GM21529 (cell line): ENCODE measurements around the gene MOGAT3.

Experiments used
- ATAC-seq: cut with Tn5 transposase; IDR thresholded peaks from one replicate; pipeline ENCODE4 v1.9.1; 2021; ENCODE audit not compliant: unreplicated experiment

Gene MOGAT3

GRCh38 chr7:101162551-101163278 is 38.1 kb downstream of the MOGAT3 start:
- ATAC-seq: no peak

- ATAC-seq: no peak
These were observed 39.0 kb downstream of the MOGAT3 start for GRCh38 chr7:101161692-101162471.

GRCh38 chr7:101160910-101161309 is 39.9 kb downstream of the MOGAT3 start:
- ATAC-seq: no peak

GRCh38 chr7:101159696-101160674 is 40.9 kb downstream of the MOGAT3 start:
- no peak for ATAC-seq

GRCh38 chr7:101156866-101157589 is 43.8 kb downstream of the MOGAT3 start:
- ATAC-seq: no peak

- no peak for ATAC-seq
These were observed 44.6 kb downstream of the MOGAT3 start for GRCh38 chr7:101156277-101156676.

- ATAC-seq: no peak
These were observed 45.5 kb downstream of the MOGAT3 start for GRCh38 chr7:101155303-101155702.

- peak; percentile 14 for ATAC-seq
These were observed 46.1 kb downstream of the MOGAT3 start for GRCh38 chr7:101154693-101155102.

- ATAC-seq: peak; percentile 81
These were observed 46.7 kb downstream of the MOGAT3 start, which contains the start of gene AP1S1 for GRCh38 chr7:101153969-101154692. AP1S1 (plus strand) TSS chr7:101154476; CDS start chr7:101154515, 39 bp downstream.

GRCh38 chr7:101151908-101152651 is 48.8 kb downstream of the MOGAT3 start:
- no peak for ATAC-seq
